ENCODE measurements around the gene ZBTB46. TPM values are rescaled to one million over a fixed set of nuclear protein-coding genes. Genes with fewer than 3 reads are reported as not detected.
"Not testable (repeated sequence)": the region's sequence is repeated elsewhere in the genome, so short reads cannot be mapped to it uniquely, and the experiment has no call there.

Gene ZBTB46
- total RNA-seq, 4 donors from 2014 or later, result 1.2 to 6.7 (median 5.7) TPM

DNA sequence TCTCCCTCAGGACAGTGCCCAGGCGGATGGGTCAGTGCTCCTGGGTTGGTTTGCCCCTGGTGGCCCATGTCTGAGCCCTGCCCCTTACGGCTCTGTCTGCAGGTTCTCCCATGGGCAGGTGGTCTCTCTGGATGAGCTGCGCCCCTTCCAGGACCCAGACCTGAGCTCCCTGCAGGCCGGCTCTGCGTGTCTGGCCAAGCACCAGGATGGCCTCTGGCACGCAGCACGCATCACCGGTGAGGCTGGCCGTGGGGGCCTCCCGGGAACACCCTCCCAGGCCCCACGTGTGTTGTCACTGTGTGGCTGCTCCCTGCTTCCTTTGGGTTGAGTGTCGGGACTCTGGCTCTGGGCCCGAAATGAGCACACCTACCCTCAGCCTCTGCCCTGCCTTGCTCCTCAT, 97.9 kb downstream of the ZBTB46 start:
- H3K4me3 ChIP-seq (ENCODE audit: low read depth, poor library complexity, severe bottlenecking), result no peak overlapping the region
- WGBS, 2 donors, result 91 to 92% methylated on average over 9 to 10 of the region's 13 CpGs
- no peak for TF ChIP-seq CTCF (IDR thresholded peaks at IDR 0.05)
- no peak for TF ChIP-seq POLR2A (IDR thresholded peaks at IDR 0.05)
- intact Hi-C loops (cut with DNase I; ENCODE audit: low total_unique reads), result no loop called here
- DNase-seq (ENCODE audit: low spot score in 2 of 2), result no peak

DNA sequence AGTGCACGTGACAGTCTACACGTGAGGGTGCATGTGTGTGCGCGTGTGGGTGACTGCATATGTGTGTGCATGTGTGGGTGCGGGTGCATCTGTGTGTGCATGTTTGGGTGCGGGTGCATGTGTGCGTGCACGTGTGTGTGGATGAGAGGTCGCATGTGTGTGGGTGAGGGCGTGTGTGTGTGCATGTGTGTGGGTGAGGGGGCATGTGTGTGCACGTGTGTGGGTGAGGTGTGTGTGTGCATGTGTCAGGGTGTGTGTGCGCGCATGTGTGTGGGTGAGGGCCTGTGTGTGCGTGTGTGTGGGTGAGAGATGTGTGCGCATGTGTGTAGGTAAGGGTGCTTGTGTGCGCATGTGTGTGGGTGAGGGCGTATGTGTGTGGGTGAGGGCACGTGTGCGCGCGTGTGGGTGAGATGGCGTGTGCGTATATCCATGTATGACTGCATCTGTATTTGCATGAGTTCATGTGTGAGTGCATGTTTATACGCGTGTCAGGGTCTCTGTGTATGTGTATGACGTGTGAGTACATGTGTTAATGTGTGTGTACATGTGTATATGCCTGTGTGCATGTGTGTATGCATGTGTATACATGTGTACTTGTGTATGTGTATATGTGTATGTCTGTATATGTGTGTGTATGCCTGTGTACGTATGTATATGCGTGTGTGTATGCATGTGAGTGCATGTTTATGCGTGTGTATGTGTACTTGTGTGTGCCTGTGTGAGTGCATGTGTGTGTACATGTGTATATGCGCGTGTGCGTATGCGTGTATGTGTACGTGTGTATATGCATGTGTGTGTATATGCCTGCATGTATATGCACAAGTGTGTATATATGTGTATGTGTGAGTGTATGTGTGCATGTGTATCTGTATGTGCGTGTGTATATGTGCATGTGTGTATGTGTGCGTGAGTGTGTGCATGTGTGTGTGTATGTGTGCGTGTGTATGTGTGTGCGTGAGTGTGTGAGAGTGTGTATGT, 98.7 kb downstream of the ZBTB46 start:
- no peak overlapping the region for H3K4me3 ChIP-seq (ENCODE audit: low read depth, poor library complexity, severe bottlenecking)
- intact Hi-C loops (cut with DNase I; ENCODE audit: low total_unique reads), result no loop called here
- TF ChIP-seq CTCF (IDR thresholded peaks at IDR 0.05) (peak in 1 of 3 donors; percentile 48), POLR2A (IDR thresholded peaks at IDR 0.05) (no peak)
- 88% methylated on average over 38 of the region's 38 CpGs for WGBS, 2 donors
- no peak for DNase-seq (ENCODE audit: low spot score in 2 of 2)

DNA sequence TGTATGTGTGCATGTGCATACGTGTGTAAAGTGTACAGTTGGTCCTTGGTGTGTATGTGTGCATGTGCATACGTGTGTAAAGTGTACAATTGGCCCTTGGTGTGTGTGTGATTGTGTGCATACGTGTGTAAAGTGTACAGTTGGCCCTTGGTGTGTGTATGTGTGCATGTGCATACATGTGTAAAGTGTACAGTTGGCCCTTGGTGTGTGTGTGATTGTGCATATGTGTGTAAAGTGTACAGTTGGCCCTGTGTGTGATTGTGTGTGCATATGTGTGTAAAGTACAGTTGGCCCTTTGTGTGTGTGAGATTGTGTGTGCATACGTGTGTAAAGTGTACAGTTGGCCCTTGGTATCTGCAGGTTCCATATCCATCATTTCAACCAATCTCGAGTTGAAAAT, 99.7 kb downstream of the ZBTB46 start:
- WGBS, 2 donors, result 77 to 80% methylated on average over 5 of the region's 5 CpGs
- no peak overlapping the region for H3K4me3 ChIP-seq (ENCODE audit: low read depth, poor library complexity, severe bottlenecking)
- DNase-seq (ENCODE audit: low spot score in 2 of 2), result no peak
- TF ChIP-seq POLR2A (IDR thresholded peaks at IDR 0.05), result no peak
- TF ChIP-seq CTCF (IDR thresholded peaks at IDR 0.05), result no peak
- intact Hi-C loops (cut with DNase I; ENCODE audit: low total_unique reads), result no loop called here

DNA sequence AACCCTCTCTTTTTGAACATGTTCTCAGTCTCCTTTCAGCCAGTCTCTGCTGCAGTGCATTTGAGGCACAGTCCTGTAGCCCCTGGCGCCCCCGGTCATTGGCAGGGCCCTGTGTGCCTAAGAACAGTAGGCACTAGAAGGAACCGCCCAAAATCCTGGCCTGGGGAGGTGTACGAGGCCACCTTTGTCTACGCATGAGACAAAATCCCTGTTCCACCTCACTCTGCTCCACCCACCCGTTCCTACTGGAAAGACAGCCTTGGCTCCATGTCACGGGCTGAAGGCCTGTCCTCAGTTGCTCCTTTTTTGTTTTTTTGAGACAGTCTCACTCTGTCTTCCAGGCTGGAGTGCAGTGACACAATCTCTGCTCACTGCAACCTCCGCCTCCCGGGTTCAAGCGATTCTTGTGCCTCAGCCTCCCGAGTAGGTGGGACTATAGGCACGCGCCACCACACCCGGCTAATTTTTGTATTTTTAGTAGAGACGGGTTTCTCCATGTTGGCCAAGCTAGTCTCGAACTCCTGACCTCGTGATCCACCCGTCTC, 100.8 kb downstream of the ZBTB46 start:
- not testable (repeated sequence) for H3K4me3 ChIP-seq (ENCODE audit: low read depth, poor library complexity, severe bottlenecking)
- WGBS, 2 donors, result 93 to 95% methylated on average over 18 of the region's 18 CpGs

GRCh38 chr20:63722967-63723622, 108.0 kb downstream of the ZBTB46 start:
- 73 to 91% methylated on average over 2 of the region's 2 CpGs for WGBS, 2 donors
- H3K4me3 ChIP-seq (ENCODE audit: low read depth, poor library complexity, severe bottlenecking); DNase-seq (ENCODE audit: low spot score in 2 of 2); intact Hi-C loops (cut with DNase I; ENCODE audit: low total_unique reads): not testable (repeated sequence)

More for the DNA sequence above, 100.8 kb downstream of the ZBTB46 start:
- DNase-seq (ENCODE audit: low spot score in 2 of 2), result peak in 1 of 2 donors; percentile 68
- intact Hi-C loops (cut with DNase I; ENCODE audit: low total_unique reads), result not testable (repeated sequence)

DNA sequence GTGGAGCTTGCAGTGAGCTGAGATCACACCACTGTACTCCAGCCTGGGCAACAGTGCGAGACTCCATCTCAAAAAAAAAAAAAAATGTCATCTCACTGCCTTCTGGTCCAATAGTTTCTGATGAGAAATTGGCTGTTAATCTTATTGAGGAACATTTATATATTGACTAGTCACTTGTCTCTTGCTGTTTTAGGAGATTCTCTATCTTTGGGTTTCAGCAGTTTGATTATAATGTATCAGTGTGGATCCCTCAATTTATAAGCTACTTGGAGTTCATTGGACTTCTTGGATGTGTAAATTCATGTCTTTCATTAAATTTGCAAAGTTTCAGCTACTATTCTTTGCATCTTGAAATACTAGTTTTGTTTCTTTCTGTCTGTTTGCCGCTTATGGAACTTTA, 112.1 kb downstream of the ZBTB46 start:
- intact Hi-C loops (cut with DNase I; ENCODE audit: low total_unique reads), result no loop called here
- 100% methylated on average over 2 of the region's 2 CpGs for WGBS, 2 donors
- no peak for DNase-seq (ENCODE audit: low spot score in 2 of 2)
- TF ChIP-seq CTCF (IDR thresholded peaks at IDR 0.05) (no peak), POLR2A (IDR thresholded peaks at IDR 0.05) (no peak)
- H3K4me3 ChIP-seq (ENCODE audit: low read depth, poor library complexity, severe bottlenecking), result no peak overlapping the region

Measured in lower leg skin (tissue), 4 donors.